Activated CD4-positive, alpha-beta T cell treated with anti-CD3 and anti-CD28 coated beads for 36 hours (primary cell): Measurements from ENCODE around the gene ANO10. TPM values are rescaled to one million over a fixed set of nuclear protein-coding genes. Genes with fewer than 3 reads are reported as not detected.

ENCODE experiments used
- ATAC-seq: fragments of 200-7000 bp; cut with Tn5 transposase; one replicate; pipeline ENCODE4 v1.10.0; 2021; ENCODE audit warnings: mild to moderate bottlenecking, moderate library complexity
- CTCF ChIA-PET: fragments of 350-600 bp; sonication (Branson Sonifier 250); formaldehyde crosslinking; loops from one replicate; lab custom pipeline; 2021; ENCODE audit warnings: antibody characterized with exemption; lab: Charles Lee
- POLR2A ChIA-PET: fragments of 350-600 bp; sonication (Branson Sonifier 250); formaldehyde crosslinking; loops from one replicate; lab custom pipeline; 2021; ENCODE audit warnings: antibody characterized with exemption, inconsistent platforms; lab: Charles Lee
- DNase-seq: peaks from one replicate; pipeline ENCODE4 v3.0.0-alpha.2; 2020
- H3K27ac Mint-ChIP-seq: one replicate; pipeline ENCODE4 v1.8.0; 2021; ENCODE audit warnings: mixed read lengths
- H3K27me3 Mint-ChIP-seq: one replicate; pipeline ENCODE4 v1.8.0; 2021; ENCODE audit warnings: mixed read lengths
- H3K36me3 Mint-ChIP-seq: one replicate; pipeline ENCODE4 v1.8.0; 2021; ENCODE audit warnings: low read depth, mixed read lengths
- H3K4me1 Mint-ChIP-seq: one replicate; pipeline ENCODE4 v1.8.0; 2021; ENCODE audit warnings: mixed read lengths
- H3K4me3 Mint-ChIP-seq: one replicate; pipeline ENCODE4 v1.8.0; 2021; ENCODE audit warnings: mild to moderate bottlenecking, moderate library complexity, mixed read lengths
- H3K9me3 Mint-ChIP-seq: one replicate; pipeline ENCODE4 v1.8.0; 2021; ENCODE audit warnings: low read depth, mixed read lengths
- intact Hi-C, 2 experiments: fragments of 100-400 bp; cut with DNase I in 1 of 2; cut with micrococcal nuclease in 1 of 2; formaldehyde crosslinking; loops; one replicate each; pipeline versions ENCODE4 v1.14.2 to v1.15.1; 2022 to 2024; cut with DNase I, micrococcal nuclease
- total RNA-seq, 2 experiments: library from RNA; stranded (reverse); gene quantifications; one replicate each; pipeline ENCODE4 v1.2.3, GENCODE V29; 2021

ANO10 gene
- total RNA-seq, 2 experiments from 2014 or later, result 6.9 to 9.4 TPM

GRCh38 chr3:43413676-43414368 lies 208.0 kb downstream of the ANO10 start:
- ATAC-seq (no peak), DNase-seq (no peak)
- no peaks in the 10 kb centered on the region for H3K36me3 Mint-ChIP-seq
- H3K27ac Mint-ChIP-seq, result no peak overlapping the region
- ChIA-PET POLR2A (no interaction called here), CTCF (interaction anchor here (0.7 kb wide), 2 partner anchors 31 to 145 kb away, joined by 3 read pairs; no protein-coding TSS in a partner anchor)
- H3K4me3 Mint-ChIP-seq, result no peak overlapping the region
- intact Hi-C loops, result no loop called here
- H3K27me3 Mint-ChIP-seq, result no peaks in the 10 kb centered on the region
- no peaks in the 10 kb centered on the region for H3K9me3 Mint-ChIP-seq
- peaks cover 17% of the 10 kb centered on the region for H3K4me1 Mint-ChIP-seq

DNA sequence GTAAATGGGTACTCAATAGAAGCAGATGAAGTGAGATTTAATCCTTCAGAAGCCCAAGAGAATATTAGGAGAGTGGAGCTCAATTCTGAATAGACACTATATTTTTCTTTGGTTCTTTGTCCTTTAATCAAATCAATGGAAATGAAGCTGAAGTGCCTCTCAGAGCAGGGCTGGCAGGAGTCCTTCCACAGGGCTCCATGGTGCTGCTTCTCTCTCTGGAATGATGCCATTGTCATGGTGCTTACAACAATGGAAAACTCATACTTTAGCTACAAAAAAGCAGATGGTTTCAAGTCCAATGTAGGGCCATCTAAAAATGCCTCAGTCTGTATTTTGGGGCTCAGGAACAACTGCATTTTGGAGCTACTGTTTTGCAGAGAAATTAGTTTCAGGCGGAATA lies 210.4 kb downstream of the ANO10 start:
- Mint-ChIP-seq H3K27ac (no peak overlapping the region), H3K36me3 (peaks cover 2% of the 10 kb centered on the region), H3K4me1 (peaks cover 17% of the 10 kb centered on the region), H3K27me3 (no peaks in the 10 kb centered on the region), H3K9me3 (no peaks in the 10 kb centered on the region), H3K4me3 (no peak overlapping the region)
- POLR2A ChIA-PET, result no interaction called here
- ATAC-seq (no peak), DNase-seq (no peak)
- intact Hi-C loops, result no loop called here
- CTCF ChIA-PET, result interaction anchor here (1.0 kb wide), 1 partner anchor 9 kb away, joined by 3 read pairs; no protein-coding TSS in a partner anchor

- ATAC-seq (no peak), DNase-seq (no peak)
- POLR2A ChIA-PET, result no interaction called here
- CTCF ChIA-PET, result no interaction called here
- Mint-ChIP-seq H3K4me3 (no peak overlapping the region), H3K4me1 (peaks cover 20% of the 10 kb centered on the region), H3K9me3 (no peaks in the 10 kb centered on the region), H3K27me3 (no peaks in the 10 kb centered on the region), H3K27ac (no peak overlapping the region), H3K36me3 (peaks cover 2% of the 10 kb centered on the region)
- intact Hi-C loops, result no loop called here
These were observed 211.2 kb downstream of the ANO10 start for GRCh38 chr3:43410592-43410991.

DNA sequence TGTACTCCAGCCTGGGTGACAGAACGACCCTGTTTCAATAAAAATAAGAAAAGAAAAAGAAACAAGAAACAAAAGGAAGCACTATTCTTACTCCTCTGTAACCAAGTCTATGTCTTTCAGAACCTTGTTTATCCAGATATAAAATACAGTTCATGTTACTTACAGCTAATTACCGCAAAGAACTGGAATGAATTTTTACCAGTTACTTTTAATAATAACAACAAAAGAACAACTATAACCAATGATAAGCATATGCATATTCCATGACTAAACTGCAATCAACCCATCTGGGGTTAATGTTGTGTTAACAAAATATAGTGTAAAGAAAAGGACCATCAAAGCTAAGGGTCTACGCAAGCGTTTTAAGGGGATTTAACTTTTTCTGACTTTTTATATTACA lies 212.3 kb downstream of the ANO10 start:
- H3K9me3 Mint-ChIP-seq, result no peaks in the 10 kb centered on the region
- H3K27ac Mint-ChIP-seq, result no peak overlapping the region
- no peaks in the 10 kb centered on the region for H3K27me3 Mint-ChIP-seq
- POLR2A ChIA-PET, result no interaction called here
- CTCF ChIA-PET, result interaction anchor here (0.9 kb wide), 1 partner anchor 26 kb away, joined by 3 read pairs; no protein-coding TSS in a partner anchor
- peaks cover 20% of the 10 kb centered on the region for H3K4me1 Mint-ChIP-seq
- H3K4me3 Mint-ChIP-seq, result no peak overlapping the region
- DNase-seq (no peak), ATAC-seq (no peak)
- H3K36me3 Mint-ChIP-seq, result peaks cover 2% of the 10 kb centered on the region
- intact Hi-C loops, result no loop called here

- Mint-ChIP-seq H3K27me3 (no peaks in the 10 kb centered on the region), H3K36me3 (peaks cover 2% of the 10 kb centered on the region), H3K4me3 (no peak overlapping the region), H3K4me1 (peaks cover 3% of the 10 kb centered on the region), H3K27ac (no peak overlapping the region), H3K9me3 (no peaks in the 10 kb centered on the region)
- CTCF ChIA-PET, result interaction anchor here (0.6 kb wide), 1 partner anchor 349 kb away, joined by 4 read pairs; no protein-coding TSS in a partner anchor
- DNase-seq, result no peak
- no peak for ATAC-seq
- intact Hi-C loops, result no loop called here
- POLR2A ChIA-PET, result no interaction called here
These were observed 215.2 kb downstream of the ANO10 start for GRCh38 chr3:43406643-43407023.

DNA sequence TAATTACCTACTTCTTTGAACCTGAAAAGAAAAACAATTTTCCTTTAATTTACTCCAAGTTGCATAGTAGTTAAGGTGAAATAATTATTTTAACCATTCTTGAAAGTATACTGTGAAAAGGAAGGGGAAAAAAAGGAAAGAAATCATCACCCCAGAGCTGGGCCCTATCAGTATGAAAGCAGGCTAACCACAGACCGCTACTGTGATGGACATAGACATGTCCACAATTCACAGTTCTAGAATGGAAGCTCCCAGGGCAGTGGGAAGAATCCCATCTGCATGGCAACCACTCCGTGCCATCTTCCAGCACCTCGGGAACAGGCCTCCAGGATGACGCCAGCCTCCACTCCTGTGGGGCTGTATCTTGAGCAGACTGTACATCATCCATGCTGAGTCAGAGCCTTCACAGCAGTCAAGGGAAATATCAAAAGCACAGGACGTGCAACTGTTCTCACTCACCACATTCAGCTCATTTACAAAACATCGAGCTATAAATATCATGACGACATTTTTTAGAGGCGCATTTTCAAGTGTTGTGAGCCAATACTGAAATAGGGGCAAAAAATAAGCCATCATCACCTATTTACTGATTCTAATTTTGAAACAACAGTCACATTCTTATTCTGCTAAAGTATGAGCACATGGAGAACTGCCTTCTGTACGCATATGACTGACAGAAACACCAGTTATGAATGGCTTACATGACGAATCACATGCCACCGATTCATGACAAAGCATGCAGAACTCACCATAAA lies 215.7 kb downstream of the ANO10 start:
- Mint-ChIP-seq H3K27me3 (no peaks in the 10 kb centered on the region), H3K4me3 (no peak overlapping the region), H3K27ac (no peak overlapping the region), H3K36me3 (peaks cover 2% of the 10 kb centered on the region), H3K9me3 (no peaks in the 10 kb centered on the region), H3K4me1 (peaks cover 3% of the 10 kb centered on the region)
- ATAC-seq, result peak; percentile 64
- POLR2A ChIA-PET, result no interaction called here
- CTCF ChIA-PET, result interaction anchor here (0.6 to 1.2 kb wide), 3 partner anchors 28 to 349 kb away, joined by 3 to 4 read pairs (median 4); no protein-coding TSS in a partner anchor
- peak; percentile 17 for DNase-seq
- intact Hi-C loops, result no loop called here

GRCh38 chr3:43400781-43401730 lies 220.8 kb downstream of the ANO10 start:
- H3K4me1 Mint-ChIP-seq, result peaks cover 2% of the 10 kb centered on the region
- intact Hi-C loops, result no loop called here
- H3K9me3 Mint-ChIP-seq, result no peaks in the 10 kb centered on the region
- H3K4me3 Mint-ChIP-seq, result no peak overlapping the region
- H3K27me3 Mint-ChIP-seq, result no peaks in the 10 kb centered on the region
- POLR2A ChIA-PET, result no interaction called here
- CTCF ChIA-PET, result no interaction called here
- ATAC-seq (no peak), DNase-seq (no peak)
- H3K27ac Mint-ChIP-seq, result no peak overlapping the region
- no peaks in the 10 kb centered on the region for H3K36me3 Mint-ChIP-seq

- ChIA-PET CTCF (no interaction called here), POLR2A (no interaction called here)
- H3K36me3 Mint-ChIP-seq, result no peaks in the 10 kb centered on the region
- no peak overlapping the region for H3K27ac Mint-ChIP-seq
- ATAC-seq, result no peak
- intact Hi-C loops, result no loop called here
- no peaks in the 10 kb centered on the region for H3K9me3 Mint-ChIP-seq
- H3K27me3 Mint-ChIP-seq, result no peaks in the 10 kb centered on the region
- DNase-seq, result no peak
- no peak overlapping the region for H3K4me3 Mint-ChIP-seq
- no peaks in the 10 kb centered on the region for H3K4me1 Mint-ChIP-seq
These were observed 221.6 kb downstream of the ANO10 start for GRCh38 chr3:43400167-43400566.

DNA sequence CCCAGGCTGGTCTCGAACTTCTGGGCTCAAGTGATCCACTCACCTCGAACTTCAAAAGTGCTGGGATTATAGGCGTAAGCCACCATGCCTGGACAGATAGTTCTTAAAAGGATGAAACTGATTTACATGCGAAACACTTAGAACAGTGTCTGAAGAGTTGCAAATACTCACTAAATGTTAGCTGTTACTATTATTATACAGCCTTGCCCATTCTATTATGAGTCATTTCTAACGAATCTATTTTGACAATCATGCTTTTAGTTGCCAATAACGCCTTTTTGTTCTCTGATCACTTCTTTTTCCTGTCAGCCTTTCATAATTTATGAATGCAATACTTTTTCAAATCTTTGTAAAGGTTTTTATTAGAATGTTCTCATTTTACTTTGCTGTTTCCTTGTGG lies 222.8 kb downstream of the ANO10 start:
- ChIA-PET CTCF (interaction anchor here (0.6 kb wide), 1 partner anchor 12 kb away, joined by 3 read pairs; no protein-coding TSS in a partner anchor), POLR2A (no interaction called here)
- no peak overlapping the region for H3K27ac Mint-ChIP-seq
- H3K4me3 Mint-ChIP-seq, result no peak overlapping the region
- intact Hi-C loops, result no loop called here
- H3K4me1 Mint-ChIP-seq, result peaks cover 2% of the 10 kb centered on the region
- no peak for DNase-seq
- ATAC-seq, result no peak
- H3K27me3 Mint-ChIP-seq, result no peaks in the 10 kb centered on the region
- no peaks in the 10 kb centered on the region for H3K9me3 Mint-ChIP-seq
- H3K36me3 Mint-ChIP-seq, result no peaks in the 10 kb centered on the region

DNA sequence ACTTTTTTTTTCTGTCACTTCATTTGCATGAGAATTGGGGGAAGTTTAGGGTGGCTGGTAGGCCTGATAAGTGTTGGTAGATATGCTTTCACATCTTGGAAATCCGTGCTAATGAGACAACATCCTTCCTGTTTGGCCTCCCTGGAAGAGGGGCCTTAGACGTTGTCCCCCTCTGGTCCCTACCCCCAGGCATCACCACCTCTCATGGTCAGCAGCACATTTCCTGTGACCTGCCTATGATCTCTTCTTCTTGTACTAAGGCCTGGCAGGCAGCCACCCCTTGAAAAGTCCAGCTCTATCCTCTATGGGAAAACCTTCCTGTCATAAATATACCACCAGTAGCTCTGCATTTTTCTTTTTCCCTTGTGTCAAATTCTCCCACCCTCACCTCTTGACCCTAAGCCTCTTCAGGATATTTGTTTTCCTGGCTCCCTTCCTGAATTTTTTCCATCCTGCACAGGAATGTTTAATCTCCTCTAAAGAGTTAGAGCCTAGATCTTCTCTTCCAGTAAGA lies 227.7 kb downstream of the ANO10 start:
- Mint-ChIP-seq H3K36me3 (no peaks in the 10 kb centered on the region), H3K9me3 (peaks cover 2% of the 10 kb centered on the region), H3K4me3 (no peak overlapping the region), H3K27ac (no peak overlapping the region), H3K27me3 (no peaks in the 10 kb centered on the region), H3K4me1 (peaks cover 30% of the 10 kb centered on the region)
- intact Hi-C loops, result loop anchor here in 1 of 2 experiments (5.0 kb wide), 1 partner anchor 228 kb away; the partner anchor contains the start of gene ANO10
- DNase-seq (no peak), ATAC-seq (no peak)
- CTCF ChIA-PET, result interaction anchor here (0.7 to 1.3 kb wide), 3 partner anchors 107 to 1470 kb away, joined by 3 read pairs; no protein-coding TSS in a partner anchor
- POLR2A ChIA-PET, result no interaction called here

DNA sequence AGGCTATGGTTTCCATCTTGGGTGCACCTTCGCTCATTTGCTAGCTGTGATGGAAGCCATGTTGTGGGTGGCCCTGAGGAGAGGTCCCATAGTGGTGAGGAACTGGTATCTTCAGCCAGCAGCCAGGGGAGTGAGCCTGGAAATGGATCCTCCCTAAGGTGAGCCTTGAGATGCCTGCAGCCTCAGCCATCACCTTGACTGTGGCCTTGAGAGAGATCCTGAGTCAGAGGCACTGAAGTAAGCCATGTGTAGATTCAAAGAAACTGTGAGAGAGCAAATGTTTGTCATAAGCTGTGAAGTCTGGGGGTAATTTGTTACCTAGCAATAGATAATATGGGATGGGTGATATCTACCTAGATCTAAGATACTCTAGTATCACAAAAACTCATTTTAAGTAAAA lies 230.2 kb downstream of the ANO10 start:
- H3K9me3 Mint-ChIP-seq, result peaks cover 2% of the 10 kb centered on the region
- intact Hi-C loops, result loop anchor here in 1 of 2 experiments (5.0 kb wide), 1 partner anchor 231 kb away; the partner anchor contains the start of gene ANO10
- ChIA-PET POLR2A (no interaction called here), CTCF (no interaction called here)
- peak; percentile 29 for DNase-seq
- peak; percentile 23 for ATAC-seq
- H3K27ac Mint-ChIP-seq, result peak overlapping the region; percentile 17
- no peaks in the 10 kb centered on the region for H3K36me3 Mint-ChIP-seq
- H3K4me1 Mint-ChIP-seq, result peaks cover 44% of the 10 kb centered on the region
- no peaks in the 10 kb centered on the region for H3K27me3 Mint-ChIP-seq
- H3K4me3 Mint-ChIP-seq, result no peak overlapping the region
